DMS153 treated with DMSO at 0.1 percent for 48 hours (cell line): ENCODE data around the gene CDK14.

ENCODE experiments used
- DNase-seq: peaks from one replicate; lab custom pipeline; 2025; ENCODE audit not compliant: unreplicated experiment; lab: John Stamatoyannopoulos, UW

The CDK14 gene

GRCh38 chr7:90886416-90886815 is 290.3 kb downstream of the CDK14 start:
- no peak for DNase-seq

DNA sequence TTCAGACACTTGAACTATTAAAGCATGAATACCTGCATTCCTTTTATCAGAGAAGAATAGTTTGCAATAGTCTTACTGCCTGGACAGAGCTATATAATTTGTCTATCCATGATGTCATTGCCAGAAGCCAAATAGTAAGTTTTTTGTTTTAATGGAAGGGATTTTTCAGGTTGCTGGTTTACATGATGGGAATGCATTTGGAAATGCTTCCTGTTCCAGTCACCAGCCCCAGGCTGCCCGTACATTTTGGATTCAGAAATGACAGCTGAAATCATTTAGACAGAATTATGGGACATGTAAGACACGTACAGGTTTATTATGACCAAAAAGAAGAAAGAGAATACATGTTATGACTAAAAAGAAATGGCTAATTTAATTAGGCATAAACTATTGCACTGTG is 293.1 kb downstream of the CDK14 start:
- DNase-seq, result no peak

DNA sequence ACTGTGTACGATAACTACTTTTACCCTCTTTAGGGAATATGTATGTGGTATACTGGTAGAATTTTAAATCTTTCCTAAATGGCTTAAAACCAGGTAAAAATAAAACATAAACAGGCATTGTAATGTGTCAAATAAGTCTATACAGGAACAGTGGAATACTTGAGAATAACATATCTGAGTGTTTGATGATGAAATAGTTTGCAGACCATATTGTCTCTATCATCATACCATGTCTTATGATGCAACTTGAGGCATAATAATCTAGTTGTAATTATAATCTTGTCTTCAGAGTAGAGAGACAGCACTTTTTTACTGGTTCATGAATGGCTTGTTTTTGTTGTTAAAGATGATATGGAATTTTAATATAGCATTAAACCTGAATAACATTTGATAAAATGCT is 293.5 kb downstream of the CDK14 start:
- no peak for DNase-seq

DNA sequence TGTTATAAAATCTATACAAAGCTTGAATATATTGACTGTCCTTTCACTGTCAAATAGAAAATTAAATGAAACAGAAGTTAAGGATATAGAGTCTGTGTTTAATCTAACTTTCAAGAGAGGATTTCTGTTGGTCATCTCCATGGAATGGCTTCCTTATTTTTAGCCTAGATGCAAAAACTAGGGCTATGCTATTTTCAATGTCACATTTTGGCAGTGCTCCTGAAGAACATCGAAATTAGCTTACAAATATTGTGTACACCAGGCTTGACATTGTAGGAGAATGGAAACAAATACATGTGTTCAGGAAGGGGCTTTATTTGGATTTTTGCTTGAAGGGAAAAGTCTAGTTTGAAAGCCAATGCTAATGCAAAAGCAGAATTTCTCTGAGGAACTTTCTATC is 295.4 kb downstream of the CDK14 start:
- DNase-seq, result no peak

DNA sequence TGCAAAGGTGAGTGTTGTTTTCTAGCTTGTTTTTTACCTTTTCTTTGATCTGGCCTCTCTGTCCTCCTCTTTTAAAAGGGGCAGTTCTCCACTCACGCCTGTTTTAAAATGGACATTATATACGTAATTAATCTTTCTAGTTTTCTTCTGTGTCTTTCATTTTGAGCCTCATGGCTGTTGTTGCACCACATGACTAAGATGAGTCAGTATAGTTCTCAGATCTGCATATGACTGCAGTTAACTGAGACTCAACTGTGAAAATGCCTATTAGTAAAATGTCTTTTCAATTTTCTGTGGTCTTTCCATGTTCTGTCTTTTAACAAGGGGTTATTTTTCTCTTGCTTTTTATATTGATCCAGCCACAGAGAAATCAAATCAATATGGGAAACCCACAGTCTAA is 296.1 kb downstream of the CDK14 start:
- no peak for DNase-seq

DNA sequence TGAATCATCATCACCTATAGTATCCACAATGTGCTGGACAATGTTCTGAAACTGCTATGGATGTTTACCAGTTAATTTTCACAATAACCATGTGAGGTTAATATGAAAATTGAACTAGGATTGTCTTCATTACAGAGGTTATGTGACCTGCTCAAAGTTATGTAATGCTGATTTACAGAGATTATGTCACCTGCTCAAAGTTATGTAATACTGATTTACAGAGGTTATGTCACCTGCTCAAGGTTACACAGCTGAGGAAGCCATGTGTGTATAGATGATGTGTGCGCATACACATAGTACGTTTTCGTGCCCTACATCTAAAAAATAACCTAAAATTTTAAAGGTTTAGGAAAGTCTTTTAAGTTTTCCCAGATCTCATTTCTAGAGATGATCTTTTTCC is 298.0 kb downstream of the CDK14 start:
- no peak for DNase-seq

- DNase-seq, result no peak
Observed at GRCh38 chr7:90896458-90896857, 300.3 kb downstream of the CDK14 start.

- DNase-seq, result no peak
Observed at GRCh38 chr7:90897961-90898469, 301.9 kb downstream of the CDK14 start.

GRCh38 chr7:90900628-90901356 is 304.7 kb downstream of the CDK14 start:
- no peak for DNase-seq

- no peak for DNase-seq
Observed at GRCh38 chr7:90903841-90904240, 307.7 kb downstream of the CDK14 start.

DNA sequence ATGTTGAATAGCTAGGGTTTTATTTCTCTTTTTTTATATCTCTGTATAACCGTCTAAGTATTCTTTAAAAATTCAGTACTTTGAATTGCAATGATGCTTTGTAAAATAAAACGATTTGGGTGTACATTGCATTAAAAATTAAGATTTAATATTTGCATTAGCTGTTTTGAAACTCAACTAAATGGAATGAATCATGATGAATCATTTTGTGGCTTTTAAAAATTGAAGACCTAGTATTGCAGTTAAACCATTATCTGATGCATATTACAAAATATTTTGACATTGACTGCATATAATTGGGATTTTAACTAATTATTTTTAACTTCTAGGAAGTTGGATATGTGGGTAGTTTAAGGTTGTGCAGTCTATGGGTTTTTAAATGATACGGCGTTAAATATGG is 314.0 kb downstream of the CDK14 start:
- no peak for DNase-seq

GRCh38 chr7:90916319-90916718 is 320.2 kb downstream of the CDK14 start:
- no peak for DNase-seq

DNA sequence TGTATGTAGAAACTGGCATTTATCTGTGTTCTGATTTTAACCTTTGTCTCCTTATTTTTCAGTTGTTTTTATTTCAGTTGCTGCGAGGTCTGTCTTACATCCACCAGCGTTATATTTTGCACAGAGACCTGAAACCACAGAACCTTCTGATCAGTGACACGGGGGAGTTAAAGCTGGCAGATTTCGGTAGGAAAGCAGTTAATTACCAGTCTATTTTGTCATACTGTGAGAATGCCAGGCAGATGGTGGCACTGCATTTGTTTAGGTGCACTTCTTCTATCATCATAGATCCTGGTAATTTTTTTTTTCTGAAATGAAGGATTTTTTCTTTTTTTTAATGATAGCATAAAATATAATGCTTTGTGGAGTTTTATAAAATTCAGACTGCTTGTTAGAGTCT is 321.4 kb downstream of the CDK14 start:
- no peak for DNase-seq

GRCh38 chr7:90918303-90918702 is 322.2 kb downstream of the CDK14 start:
- DNase-seq, result no peak

DNA sequence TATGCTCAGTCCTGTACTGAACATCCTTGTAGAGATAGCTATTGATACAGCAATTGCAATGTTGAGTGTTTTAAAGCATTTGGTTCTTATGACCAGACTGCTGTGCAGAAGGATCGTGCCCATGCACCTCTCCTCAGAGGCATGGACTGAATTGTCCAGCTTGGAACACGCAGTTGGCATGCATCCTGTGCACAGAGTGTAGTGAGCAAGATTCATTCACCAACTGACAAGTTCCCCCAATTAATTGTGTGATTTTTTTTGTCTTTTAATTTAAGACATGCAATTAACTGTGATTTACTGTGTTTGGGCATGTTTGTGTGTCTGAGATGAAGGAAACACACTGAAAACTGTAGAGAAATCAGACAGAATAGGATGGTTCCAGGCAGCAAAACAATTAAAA is 323.7 kb downstream of the CDK14 start:
- DNase-seq, result no peak

- DNase-seq, result no peak
Observed at GRCh38 chr7:90920336-90920735, 324.2 kb downstream of the CDK14 start.

- DNase-seq, result no peak
Observed at GRCh38 chr7:90923541-90923997, 327.4 kb downstream of the CDK14 start.

GRCh38 chr7:90928700-90929424 is 332.7 kb downstream of the CDK14 start:
- peak; percentile 35 for DNase-seq

- peak; percentile 2 for DNase-seq
Observed at GRCh38 chr7:90931986-90932916, 336.1 kb downstream of the CDK14 start.

- DNase-seq, result no peak
Observed at GRCh38 chr7:90933041-90933440, 336.9 kb downstream of the CDK14 start.

- DNase-seq, result no peak
Observed at GRCh38 chr7:90933984-90934383, 337.9 kb downstream of the CDK14 start.
